ENCODE measurements around the gene SCYL1.

The SCYL1 gene

DNA sequence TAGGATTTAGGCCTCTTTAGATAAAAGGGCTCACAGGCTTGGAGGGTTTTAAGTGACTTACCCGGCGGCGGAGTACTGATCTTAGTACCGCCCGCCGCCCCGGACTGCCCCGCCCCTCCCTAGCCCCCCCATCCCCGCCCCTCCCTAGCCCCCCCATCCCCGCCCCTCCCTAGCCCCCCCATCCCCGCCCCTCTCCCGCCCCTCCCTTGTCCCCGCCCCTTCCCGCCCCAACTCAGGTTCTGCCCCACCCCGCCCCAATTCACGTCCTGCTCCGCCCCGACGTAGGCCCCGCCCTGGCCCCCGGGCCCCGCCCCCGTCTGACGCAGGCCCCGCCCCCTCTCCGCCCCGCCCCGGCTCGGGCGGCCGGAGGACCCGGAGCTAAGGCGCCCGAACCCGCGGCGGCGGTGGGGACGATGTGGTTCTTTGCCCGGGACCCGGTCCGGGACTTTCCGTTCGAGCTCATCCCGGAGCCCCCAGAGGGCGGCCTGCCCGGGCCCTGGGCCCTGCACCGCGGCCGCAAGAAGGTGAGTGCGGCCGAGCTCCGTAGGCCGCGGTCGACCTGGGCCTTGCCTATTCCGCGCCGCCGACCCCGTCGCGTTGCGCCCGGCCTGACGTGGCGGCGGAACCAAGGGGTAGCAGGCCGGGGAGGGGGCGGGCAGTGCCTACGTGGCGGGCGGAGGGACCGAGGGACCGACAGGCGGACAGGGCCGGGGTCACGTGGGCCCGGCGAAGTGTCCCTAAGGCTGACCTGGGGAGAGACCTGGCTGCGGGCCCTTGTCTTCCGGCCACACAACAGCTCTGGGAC lies at the start of gene SCYL1:
SCYL1 (plus strand) TSS at position 343 of the 805 bp plus-strand sequence; CDS start at position 414, 71 bp downstream.
- peak; percentile 61 to 68 for DNase-seq (ENCODE audit: low read depth in 2 of 2)

GRCh38 chr11:65476632-65477148 lies 48.2 kb upstream of the SCYL1 start:
- DNase-seq (ENCODE audit: low read depth in 2 of 2), result no peak

GRCh38 chr11:65477149-65477965 lies 47.5 kb upstream of the SCYL1 start:
- peak; percentile 85 to 86 for DNase-seq (ENCODE audit: low read depth in 2 of 2)

DNA sequence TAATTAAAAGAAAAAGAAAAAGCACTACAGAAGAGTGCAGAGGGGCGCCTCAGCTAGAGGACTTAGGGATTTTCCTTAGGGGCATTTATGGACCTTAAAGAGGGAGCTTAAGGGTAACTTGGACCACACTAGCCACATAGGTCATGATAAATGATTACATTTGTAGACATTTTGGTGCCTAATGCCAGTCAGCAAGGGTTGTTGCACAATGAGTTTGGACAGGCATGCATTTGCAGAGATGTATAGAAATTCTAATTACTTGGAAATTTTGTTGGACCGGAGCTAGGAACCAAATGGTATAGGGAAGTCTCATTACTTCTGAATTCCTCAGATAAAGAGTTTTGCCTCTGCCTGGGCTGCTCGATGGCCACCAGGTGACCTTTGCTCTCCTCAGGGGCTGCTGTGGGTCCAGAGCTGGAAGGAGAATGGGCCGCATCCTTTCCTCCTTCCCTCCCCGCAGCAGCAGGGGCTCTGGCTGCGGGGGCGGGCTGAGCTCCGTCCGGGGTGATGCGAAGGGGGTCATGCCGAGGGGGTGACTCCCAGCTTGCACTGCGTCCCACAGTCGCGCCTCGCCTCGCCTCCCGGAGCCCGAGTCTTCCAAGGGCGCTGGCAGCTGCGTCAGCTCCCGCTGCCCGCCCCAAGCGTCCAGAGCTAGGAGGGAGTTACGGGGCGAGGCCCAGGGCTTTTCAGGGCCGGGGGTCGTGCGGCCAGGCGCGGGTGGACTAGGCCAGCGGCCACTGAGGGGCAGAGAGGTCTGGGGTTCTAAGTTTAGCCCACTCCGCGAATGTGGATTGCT lies 46.3 kb upstream of the SCYL1 start:
- DNase-seq (ENCODE audit: low read depth in 2 of 2), result no peak

- DNase-seq (ENCODE audit: low read depth in 2 of 2), result no peak
Observed at GRCh38 chr11:65479184-65480145, 45.4 kb upstream of the SCYL1 start.

DNA sequence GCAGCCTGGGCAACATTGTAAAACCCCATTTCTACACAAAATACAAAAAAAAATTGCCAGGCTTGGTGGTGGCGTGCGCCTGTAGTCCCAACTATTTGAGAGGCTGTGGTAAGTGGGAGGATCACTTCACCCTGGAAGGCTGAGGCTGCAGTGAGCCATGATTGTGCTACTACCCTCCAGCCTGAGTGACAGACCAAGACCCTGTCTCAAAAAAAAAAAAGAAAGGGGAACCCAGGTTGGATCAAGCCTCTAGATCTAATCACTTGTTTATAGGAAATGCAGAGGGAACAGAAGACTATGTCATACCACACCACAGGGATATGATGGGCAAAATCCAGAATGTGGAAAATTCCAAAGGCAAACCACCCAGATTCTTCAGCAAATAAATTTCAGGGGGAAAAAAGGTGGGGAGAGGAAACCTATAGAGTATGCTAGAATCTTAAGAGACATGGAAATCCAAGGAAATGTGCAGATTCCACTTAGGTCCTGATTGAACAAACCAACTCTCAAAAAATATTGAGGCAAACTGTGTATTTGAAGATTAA lies 42.5 kb upstream of the SCYL1 start:
- DNase-seq (ENCODE audit: low read depth in 2 of 2), result no peak

DNA sequence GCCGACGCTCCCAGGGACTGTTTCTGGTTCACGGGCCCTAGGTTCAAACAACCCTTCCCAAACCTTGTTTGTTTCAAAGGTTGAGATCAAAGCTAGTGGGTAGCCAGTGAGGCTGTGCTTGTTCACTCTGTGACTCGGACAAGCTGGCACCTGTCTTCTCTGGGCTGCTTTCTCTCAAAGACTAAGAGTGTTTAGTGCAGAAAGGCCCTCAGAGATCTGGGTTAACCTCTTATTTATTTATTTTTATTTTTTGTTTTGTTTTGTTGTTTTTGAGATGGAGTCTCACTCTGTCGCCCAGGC lies 39.0 kb upstream of the SCYL1 start:
- DNase-seq (ENCODE audit: low read depth in 2 of 2), result no peak

GRCh38 chr11:65486570-65487466 lies 38.1 kb upstream of the SCYL1 start:
- DNase-seq (ENCODE audit: low read depth in 2 of 2), result no peak

GRCh38 chr11:65487467-65488272 lies 37.2 kb upstream of the SCYL1 start:
- DNase-seq (ENCODE audit: low read depth in 2 of 2), result no peak

- no peak for DNase-seq (ENCODE audit: low read depth in 2 of 2)
Observed at GRCh38 chr11:65488273-65489034, 36.4 kb upstream of the SCYL1 start.

DNA sequence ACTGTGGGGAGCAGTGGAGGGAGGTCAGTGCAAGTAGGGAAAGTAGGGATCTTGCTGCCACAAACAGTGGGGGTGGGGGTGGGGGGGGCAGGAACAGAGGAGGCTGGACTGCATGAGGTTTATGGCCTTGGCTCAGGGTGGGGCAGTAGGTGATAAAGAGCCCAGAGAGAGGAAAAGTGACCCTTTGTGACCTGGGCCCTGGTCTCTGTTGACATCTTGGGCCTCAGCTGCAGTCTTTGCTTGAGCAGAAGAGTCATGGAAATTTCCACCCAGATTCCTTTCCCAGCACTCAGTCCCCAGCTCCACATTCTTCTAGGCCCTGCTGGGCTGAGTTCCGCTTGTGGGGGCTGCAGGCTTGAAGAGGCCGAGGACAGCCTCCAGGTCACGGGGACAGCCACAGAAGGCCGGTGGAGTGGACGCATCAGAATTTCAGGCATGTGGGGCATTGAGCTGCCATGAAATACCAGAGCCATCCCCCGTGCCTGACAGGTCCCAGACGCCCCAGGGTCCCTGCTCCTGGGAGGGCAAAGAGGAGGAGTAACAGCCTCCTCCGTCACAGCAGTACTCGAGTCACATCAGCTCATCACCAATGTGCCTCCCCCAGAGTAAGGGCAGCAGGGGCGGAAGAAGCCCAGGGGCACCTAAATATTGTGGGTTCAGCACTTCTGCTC lies 35.7 kb upstream of the SCYL1 start:
- DNase-seq (ENCODE audit: low read depth in 2 of 2), result no peak

- no peak for DNase-seq (ENCODE audit: low read depth in 2 of 2)
Observed at GRCh38 chr11:65489706-65490320, 35.1 kb upstream of the SCYL1 start.

GRCh38 chr11:65491163-65491465 lies 33.8 kb upstream of the SCYL1 start:
- DNase-seq (ENCODE audit: low read depth in 2 of 2), result no peak

DNA sequence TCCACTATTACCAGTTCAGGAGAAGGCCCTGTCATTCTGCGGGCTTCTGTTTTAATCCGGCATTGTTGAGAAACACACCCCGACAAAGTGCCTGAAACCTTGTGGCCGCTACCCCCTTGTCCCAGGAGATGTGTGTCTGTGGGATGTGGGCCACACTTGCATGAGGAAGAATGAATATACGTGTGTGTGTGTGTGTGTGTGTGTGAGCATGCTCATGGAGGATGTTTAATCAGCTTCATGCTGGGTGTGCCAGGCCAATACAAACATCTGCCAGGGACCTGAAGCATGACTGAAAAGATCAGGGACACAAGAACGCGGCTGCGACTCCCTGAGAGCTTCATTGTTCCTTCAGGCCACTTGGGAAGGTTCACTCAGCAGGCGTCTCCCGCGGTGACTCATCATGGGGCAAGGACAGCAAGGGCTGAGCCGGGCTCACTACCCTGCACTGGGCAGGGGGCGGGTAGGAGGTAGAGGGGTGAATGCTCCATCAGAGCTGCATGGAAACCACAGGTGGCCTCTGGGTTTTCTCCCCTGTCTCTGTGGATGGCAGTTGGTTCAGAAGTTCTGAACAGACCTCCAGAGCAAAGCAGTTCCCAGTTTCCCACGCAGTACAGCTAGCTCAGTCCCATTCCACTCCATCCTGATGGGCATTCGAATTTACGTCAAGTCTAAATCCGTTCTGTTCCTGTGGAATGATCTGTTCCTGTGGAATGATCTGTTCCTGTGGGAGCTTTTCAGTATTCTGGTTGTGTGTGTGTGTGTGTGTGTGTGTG lies 33.1 kb upstream of the SCYL1 start:
- no peak for DNase-seq (ENCODE audit: low read depth in 2 of 2)

GRCh38 chr11:65492387-65492636 lies 32.6 kb upstream of the SCYL1 start:
- DNase-seq (ENCODE audit: low read depth in 2 of 2), result no peak

DNA sequence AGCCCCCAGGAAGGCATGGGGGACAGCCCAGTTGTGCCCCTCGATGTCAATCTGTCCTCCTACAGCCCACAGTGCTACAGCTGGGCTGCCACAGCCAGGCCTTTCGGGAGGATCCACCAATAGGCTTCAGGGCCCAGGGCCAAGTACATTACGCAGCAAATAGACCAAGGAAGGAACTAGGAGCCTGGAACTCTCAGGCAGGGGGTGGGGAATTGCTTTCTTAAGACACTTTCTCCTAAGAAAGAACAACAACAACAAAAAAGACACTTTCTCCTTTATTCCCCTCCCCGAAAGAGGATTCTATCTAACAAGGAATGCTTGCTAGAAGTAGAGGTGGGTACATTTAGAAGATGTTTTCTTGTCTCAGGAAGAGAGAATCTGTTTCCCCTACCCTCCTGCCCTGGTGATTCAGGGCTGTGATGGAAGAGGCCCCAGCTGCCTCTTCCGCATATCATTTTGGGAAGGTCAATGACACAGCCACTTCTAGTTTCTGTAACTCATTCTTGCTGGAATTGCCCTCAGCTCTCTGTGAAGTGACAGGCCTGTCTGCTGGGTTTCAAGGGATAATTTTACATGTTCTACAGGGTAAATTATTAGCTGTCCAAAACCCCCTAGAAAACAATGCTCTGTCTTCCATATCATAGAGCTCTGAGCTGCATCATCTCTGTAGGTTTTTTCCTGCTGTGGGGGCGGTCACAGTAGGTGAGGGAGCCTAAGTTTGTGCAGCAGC lies 32.1 kb upstream of the SCYL1 start:
- DNase-seq (ENCODE audit: low read depth in 2 of 2), result no peak
